ENCODE measurements around the gene DIAPH2.
A peak's percentile ranks its signal among the peaks of the same experiment; 100 is the strongest.

The DIAPH2 gene

DNA sequence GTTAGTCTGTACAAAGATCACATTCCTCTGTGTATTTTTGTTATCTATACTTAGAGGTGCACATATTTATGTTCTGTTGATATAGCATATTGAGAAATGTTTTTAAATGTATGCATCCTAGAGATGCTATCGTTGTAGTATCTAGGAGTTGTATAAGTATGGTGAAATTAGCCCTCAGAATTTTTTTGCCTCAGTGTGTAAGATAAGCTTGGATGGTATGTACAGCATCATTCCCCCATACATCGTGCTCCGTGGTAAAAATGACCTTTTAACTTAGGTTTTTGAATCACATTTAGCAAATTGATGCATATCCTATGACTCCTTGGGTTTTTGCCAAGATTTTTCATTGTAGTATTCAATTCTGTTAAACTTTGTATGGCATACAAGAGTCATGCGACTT lies 312.6 kb downstream of the DIAPH2 start:
- Histone ChIP-seq H3K27ac (ENCODE audit: low read depth, low read length) (no peak overlapping the region), H3K4me1 (ENCODE audit: control insufficient read depth, insufficient read depth, low read length) (peaks cover 2% of the 10 kb centered on the region), H3K27me3 (ENCODE audit: control insufficient read depth, insufficient read depth, low read length) (no peaks in the 10 kb centered on the region), H3K4me3 (ENCODE audit: low read depth, low read length) (no peak overlapping the region), H3K36me3 (ENCODE audit: control insufficient read depth, insufficient read depth, low read length) (no peaks in the 10 kb centered on the region), H3K9ac (ENCODE audit: low read depth, low read length) (no peak overlapping the region), H3K9me3 (ENCODE audit: control insufficient read depth, insufficient read depth, low read length) (no peaks in the 10 kb centered on the region)

DNA sequence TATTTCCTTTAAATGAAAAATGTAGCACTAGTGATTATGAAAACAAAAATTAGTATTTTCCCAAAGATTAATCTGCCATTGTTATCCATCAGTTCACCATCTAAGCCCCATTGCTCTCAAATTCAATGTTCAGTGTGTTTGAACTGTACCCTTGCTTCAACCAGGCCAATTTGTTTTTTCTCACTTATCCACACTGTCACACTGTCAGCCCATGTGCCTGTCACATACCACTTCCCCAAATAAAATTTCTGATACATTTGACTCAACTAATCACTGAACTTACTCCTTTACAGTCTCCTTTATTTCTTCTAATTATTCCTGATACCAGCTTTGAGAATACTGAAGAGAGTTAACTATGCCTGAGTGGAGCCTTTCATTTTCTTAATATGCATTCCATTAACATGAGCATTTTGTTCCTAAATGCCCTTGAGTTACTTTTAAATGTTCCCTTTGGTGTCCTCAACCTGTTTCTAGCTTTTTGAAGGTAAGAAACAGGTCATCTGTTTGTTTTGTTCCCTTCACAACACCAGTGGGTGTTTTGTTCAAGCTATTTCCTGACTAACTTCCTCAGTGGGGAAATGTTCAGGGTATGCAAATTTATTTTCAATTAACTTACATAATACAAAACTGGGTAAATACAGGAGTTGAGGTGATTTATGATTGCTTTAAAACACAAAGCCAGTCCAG lies 316.2 kb downstream of the DIAPH2 start:
- no peak overlapping the region for H3K9ac ChIP-seq (ENCODE audit: low read depth, low read length)
- no peak overlapping the region for H3K4me3 ChIP-seq (ENCODE audit: low read depth, low read length)
- no peaks in the 10 kb centered on the region for H3K9me3 ChIP-seq (ENCODE audit: control insufficient read depth, insufficient read depth, low read length)
- no peak overlapping the region for H3K27ac ChIP-seq (ENCODE audit: low read depth, low read length)
- H3K36me3 ChIP-seq (ENCODE audit: control insufficient read depth, insufficient read depth, low read length), result no peaks in the 10 kb centered on the region
- no peaks in the 10 kb centered on the region for H3K4me1 ChIP-seq (ENCODE audit: control insufficient read depth, insufficient read depth, low read length)
- H3K27me3 ChIP-seq (ENCODE audit: control insufficient read depth, insufficient read depth, low read length), result no peaks in the 10 kb centered on the region

DNA sequence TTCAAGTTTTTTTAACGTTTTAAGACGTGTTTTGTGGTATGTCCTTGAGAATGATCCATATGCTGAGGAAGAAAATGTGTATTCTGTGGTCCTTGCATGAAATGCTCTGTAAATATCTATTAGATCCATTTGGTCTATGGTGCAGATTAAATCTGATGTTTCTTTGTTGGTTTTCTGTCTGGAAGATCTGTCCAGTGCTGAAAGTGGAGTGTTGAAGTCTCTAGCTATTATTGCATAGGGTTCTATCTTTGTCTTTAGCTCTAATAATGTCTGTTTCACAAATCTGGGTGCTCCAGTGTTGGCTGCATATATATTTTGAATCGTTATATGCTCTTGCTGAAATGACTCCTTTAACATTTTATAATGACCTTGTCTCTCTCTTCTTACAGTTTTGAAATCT lies 321.5 kb downstream of the DIAPH2 start:
- H3K27me3 ChIP-seq (ENCODE audit: control insufficient read depth, insufficient read depth, low read length), result no peaks in the 10 kb centered on the region

DNA sequence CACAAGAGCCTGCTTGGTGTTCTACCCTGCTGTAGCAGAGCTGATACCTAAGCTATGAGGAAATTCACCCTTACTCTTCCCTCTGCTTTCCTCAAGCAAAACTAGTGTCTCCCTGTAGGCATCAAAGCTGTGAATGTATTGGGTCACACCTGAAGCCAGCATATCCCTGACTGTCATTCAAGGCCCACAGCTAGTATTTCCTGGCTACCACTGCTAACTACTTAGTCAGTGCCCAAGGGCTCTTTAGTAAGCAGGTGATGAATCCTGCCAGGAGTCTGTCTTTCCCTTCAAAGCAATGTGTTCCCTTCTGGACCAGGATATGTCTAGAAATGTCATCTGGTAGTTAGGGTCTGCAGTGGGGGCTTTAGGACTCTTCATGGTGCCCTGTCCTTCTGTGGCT lies 324.7 kb downstream of the DIAPH2 start:
- Histone ChIP-seq H3K4me1 (ENCODE audit: control insufficient read depth, insufficient read depth, low read length) (no peaks in the 10 kb centered on the region), H3K27me3 (ENCODE audit: control insufficient read depth, insufficient read depth, low read length) (no peaks in the 10 kb centered on the region), H3K27ac (ENCODE audit: low read depth, low read length) (no peak overlapping the region), H3K36me3 (ENCODE audit: control insufficient read depth, insufficient read depth, low read length) (no peaks in the 10 kb centered on the region), H3K4me3 (ENCODE audit: low read depth, low read length) (no peak overlapping the region), H3K9me3 (ENCODE audit: control insufficient read depth, insufficient read depth, low read length) (no peaks in the 10 kb centered on the region), H3K9ac (ENCODE audit: low read depth, low read length) (no peak overlapping the region)

More for the DNA sequence above, 321.5 kb downstream of the DIAPH2 start:
- H3K36me3 ChIP-seq (ENCODE audit: control insufficient read depth, insufficient read depth, low read length), result no peaks in the 10 kb centered on the region
- no peak overlapping the region for H3K4me3 ChIP-seq (ENCODE audit: low read depth, low read length)
- H3K9me3 ChIP-seq (ENCODE audit: control insufficient read depth, insufficient read depth, low read length), result no peaks in the 10 kb centered on the region
- H3K27ac ChIP-seq (ENCODE audit: low read depth, low read length), result no peak overlapping the region
- H3K4me1 ChIP-seq (ENCODE audit: control insufficient read depth, insufficient read depth, low read length), result no peaks in the 10 kb centered on the region
- no peak overlapping the region for H3K9ac ChIP-seq (ENCODE audit: low read depth, low read length)

DNA sequence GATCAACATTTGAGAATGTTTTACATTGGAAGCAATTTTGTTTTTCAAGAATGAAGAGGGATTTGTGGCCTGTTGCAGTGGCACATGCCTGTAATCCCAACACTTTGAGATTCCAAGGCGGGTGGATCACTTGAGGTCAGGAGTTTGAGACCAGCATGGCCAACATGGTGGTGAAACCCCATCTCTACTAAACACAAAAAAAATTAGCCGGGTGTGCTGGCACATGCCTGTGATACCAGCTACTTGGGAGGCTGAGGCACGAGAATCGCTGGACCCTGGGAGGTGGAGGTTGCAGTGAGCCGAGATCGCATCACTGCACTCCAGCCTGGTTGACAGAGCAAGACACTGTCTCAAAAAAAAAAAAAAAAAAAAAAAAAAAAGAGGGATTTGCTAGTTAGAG lies 326.9 kb downstream of the DIAPH2 start:
- Histone ChIP-seq H3K36me3 (ENCODE audit: control insufficient read depth, insufficient read depth, low read length) (no peaks in the 10 kb centered on the region), H3K27me3 (ENCODE audit: control insufficient read depth, insufficient read depth, low read length) (no peaks in the 10 kb centered on the region), H3K4me3 (ENCODE audit: low read depth, low read length) (no peak overlapping the region), H3K9me3 (ENCODE audit: control insufficient read depth, insufficient read depth, low read length) (no peaks in the 10 kb centered on the region), H3K27ac (ENCODE audit: low read depth, low read length) (no peak overlapping the region), H3K4me1 (ENCODE audit: control insufficient read depth, insufficient read depth, low read length) (no peaks in the 10 kb centered on the region), H3K9ac (ENCODE audit: low read depth, low read length) (no peak overlapping the region)

DNA sequence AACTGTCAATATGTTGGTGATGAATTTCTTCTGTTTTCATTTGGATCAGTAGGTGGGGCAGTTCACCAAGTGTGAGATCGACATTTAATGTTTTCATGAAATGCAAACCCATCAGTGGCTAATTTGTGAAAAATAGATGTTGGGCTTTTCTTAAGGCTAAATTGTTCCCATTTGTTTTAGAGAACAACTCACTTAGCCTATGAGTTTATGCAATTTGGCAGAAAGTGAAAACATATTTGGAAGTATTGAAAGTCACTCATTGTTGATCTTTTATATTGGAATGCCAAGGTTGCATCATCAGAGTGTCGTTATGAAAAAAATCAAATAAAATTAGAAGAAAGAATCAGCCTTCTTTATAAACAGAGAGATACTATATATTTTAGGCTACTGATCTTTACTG lies 331.5 kb downstream of the DIAPH2 start:
- Histone ChIP-seq H3K36me3 (ENCODE audit: control insufficient read depth, insufficient read depth, low read length) (no peaks in the 10 kb centered on the region), H3K27me3 (ENCODE audit: control insufficient read depth, insufficient read depth, low read length) (no peaks in the 10 kb centered on the region), H3K27ac (ENCODE audit: low read depth, low read length) (no peak overlapping the region), H3K9me3 (ENCODE audit: control insufficient read depth, insufficient read depth, low read length) (no peaks in the 10 kb centered on the region), H3K4me3 (ENCODE audit: low read depth, low read length) (no peak overlapping the region), H3K9ac (ENCODE audit: low read depth, low read length) (no peak overlapping the region), H3K4me1 (ENCODE audit: control insufficient read depth, insufficient read depth, low read length) (peaks cover 5% of the 10 kb centered on the region; the same call in 1 of the 2 replicates)

DNA sequence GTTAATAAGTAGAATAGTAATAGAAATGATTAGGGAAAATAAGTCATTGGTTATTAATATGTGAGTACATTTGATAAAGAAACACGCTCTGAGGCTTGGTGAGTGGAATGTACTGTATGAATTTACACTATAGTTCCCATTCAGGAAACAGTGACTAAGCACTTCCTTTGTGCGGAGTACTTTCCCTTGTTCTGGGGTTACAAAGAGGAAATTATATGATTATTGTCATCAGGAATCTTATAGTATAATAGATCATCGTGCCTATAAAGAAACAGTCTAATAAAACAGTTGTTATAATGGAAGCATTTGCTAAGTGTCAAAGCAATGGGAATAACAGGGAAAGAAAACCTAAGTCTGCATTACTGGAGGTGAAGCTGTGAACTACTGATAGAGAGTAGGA lies 337.0 kb downstream of the DIAPH2 start:
- H3K36me3 ChIP-seq (ENCODE audit: control insufficient read depth, insufficient read depth, low read length), result no peaks in the 10 kb centered on the region
- H3K9ac ChIP-seq (ENCODE audit: low read depth, low read length), result no peak overlapping the region
- no peak overlapping the region for H3K4me3 ChIP-seq (ENCODE audit: low read depth, low read length)
- H3K9me3 ChIP-seq (ENCODE audit: control insufficient read depth, insufficient read depth, low read length), result no peaks in the 10 kb centered on the region
- H3K4me1 ChIP-seq (ENCODE audit: control insufficient read depth, insufficient read depth, low read length), result peaks cover 14% of the 10 kb centered on the region
- no peak overlapping the region for H3K27ac ChIP-seq (ENCODE audit: low read depth, low read length)
- H3K27me3 ChIP-seq (ENCODE audit: control insufficient read depth, insufficient read depth, low read length), result no peaks in the 10 kb centered on the region

DNA sequence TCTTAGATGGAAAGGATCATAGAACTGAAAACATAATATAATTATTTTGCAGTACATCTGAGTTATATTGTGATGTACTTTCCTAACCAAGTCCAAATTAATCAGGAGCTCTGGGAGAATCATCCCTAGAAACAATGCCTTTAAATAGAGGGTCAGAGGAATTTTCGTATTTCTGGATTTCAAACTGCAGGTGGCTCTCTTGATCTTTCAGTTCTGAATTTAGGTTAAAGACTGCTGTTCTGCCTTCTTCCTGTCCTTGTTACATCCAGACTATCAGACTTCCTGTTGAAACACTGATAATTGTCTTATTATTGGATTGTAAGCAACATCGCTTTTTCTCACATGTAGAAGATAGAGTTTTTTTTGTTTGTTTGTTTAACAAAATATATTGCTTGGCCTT lies 341.8 kb downstream of the DIAPH2 start:
- Histone ChIP-seq H3K9me3 (ENCODE audit: control insufficient read depth, insufficient read depth, low read length) (no peaks in the 10 kb centered on the region), H3K4me1 (ENCODE audit: control insufficient read depth, insufficient read depth, low read length) (peaks cover 26% of the 10 kb centered on the region), H3K4me3 (ENCODE audit: low read depth, low read length) (no peak overlapping the region), H3K36me3 (ENCODE audit: control insufficient read depth, insufficient read depth, low read length) (no peaks in the 10 kb centered on the region), H3K27ac (ENCODE audit: low read depth, low read length) (peak overlapping the region; percentile 80), H3K9ac (ENCODE audit: low read depth, low read length) (no peak overlapping the region), H3K27me3 (ENCODE audit: control insufficient read depth, insufficient read depth, low read length) (no peaks in the 10 kb centered on the region)

DNA sequence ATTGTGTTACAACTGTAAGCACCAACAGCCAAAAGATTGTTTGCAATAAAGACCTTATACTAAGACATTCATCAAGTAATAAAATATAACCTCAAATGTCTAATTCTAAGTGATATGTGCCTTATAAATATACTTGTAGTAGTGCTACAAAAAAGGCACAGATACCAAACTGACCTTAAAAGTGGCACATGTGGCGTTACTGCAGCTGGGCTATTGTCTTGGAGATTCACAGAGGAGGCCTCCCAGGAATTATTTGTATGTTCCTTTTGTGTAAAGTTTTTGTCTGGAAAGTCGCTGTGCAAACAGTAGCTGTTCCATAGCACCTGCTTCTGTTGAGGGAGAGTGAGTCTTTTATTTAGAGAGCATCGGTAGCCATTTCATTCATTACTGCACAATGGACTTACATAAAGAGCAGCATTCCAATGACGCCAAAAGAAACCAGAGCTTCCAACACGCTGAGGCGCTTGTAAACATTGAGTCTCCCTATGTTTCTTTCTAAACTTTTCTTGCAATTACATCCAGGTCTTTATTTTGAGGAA lies 342.8 kb downstream of the DIAPH2 start:
- Histone ChIP-seq H3K27ac (ENCODE audit: low read depth, low read length) (peak overlapping the region; percentile 80), H3K4me3 (ENCODE audit: low read depth, low read length) (peak overlapping the region; percentile 3; the same call in 1 of the 2 replicates), H3K4me1 (ENCODE audit: control insufficient read depth, insufficient read depth, low read length) (peaks cover 20% of the 10 kb centered on the region), H3K9me3 (ENCODE audit: control insufficient read depth, insufficient read depth, low read length) (no peaks in the 10 kb centered on the region), H3K9ac (ENCODE audit: low read depth, low read length) (no peak overlapping the region), H3K36me3 (ENCODE audit: control insufficient read depth, insufficient read depth, low read length) (no peaks in the 10 kb centered on the region), H3K27me3 (ENCODE audit: control insufficient read depth, insufficient read depth, low read length) (no peaks in the 10 kb centered on the region)

DNA sequence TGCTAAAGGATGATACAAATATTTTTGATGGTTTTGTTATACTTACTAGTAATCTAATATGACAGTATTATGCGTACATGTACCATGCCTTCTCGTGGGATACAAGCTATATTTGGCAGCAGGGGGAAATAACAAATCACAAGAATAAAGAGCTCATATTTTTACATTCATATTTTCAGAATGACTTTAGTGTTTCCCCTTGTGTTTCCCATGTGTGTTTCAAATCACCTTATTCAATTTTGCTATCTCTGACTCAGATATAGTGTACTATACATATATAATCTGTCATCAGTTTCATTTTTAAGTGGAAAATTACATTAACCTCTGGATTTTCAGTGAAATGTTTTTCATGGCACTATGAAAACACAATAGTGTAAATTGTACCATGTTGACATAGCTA lies 345.8 kb downstream of the DIAPH2 start:
- Histone ChIP-seq H3K27me3 (ENCODE audit: control insufficient read depth, insufficient read depth, low read length) (no peaks in the 10 kb centered on the region), H3K9me3 (ENCODE audit: control insufficient read depth, insufficient read depth, low read length) (no peaks in the 10 kb centered on the region), H3K9ac (ENCODE audit: low read depth, low read length) (no peak overlapping the region), H3K27ac (ENCODE audit: low read depth, low read length) (no peak overlapping the region), H3K36me3 (ENCODE audit: control insufficient read depth, insufficient read depth, low read length) (no peaks in the 10 kb centered on the region), H3K4me1 (ENCODE audit: control insufficient read depth, insufficient read depth, low read length) (peaks cover 26% of the 10 kb centered on the region), H3K4me3 (ENCODE audit: low read depth, low read length) (no peak overlapping the region)

DNA sequence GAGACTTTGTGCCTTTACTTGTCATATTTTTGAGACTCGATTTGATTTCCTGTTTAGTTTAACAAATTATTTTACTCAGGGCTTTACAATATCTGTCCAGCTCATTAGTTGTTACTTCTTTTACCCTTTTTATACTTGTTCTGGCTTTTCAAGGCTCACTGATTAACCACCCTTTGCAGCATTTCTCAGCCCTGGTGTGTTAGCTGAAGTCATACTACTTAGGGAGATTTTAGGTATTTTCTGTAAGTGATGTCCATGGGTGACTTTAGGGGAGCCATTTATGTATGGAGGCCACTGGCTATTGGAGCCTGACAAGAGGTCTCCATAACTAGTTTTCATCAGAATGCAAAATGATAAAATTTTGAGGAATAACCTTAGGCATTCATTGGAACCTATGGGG lies 346.3 kb downstream of the DIAPH2 start:
- Histone ChIP-seq H3K9ac (ENCODE audit: low read depth, low read length) (no peak overlapping the region), H3K4me3 (ENCODE audit: low read depth, low read length) (no peak overlapping the region), H3K9me3 (ENCODE audit: control insufficient read depth, insufficient read depth, low read length) (no peaks in the 10 kb centered on the region), H3K4me1 (ENCODE audit: control insufficient read depth, insufficient read depth, low read length) (peaks cover 26% of the 10 kb centered on the region), H3K27ac (ENCODE audit: low read depth, low read length) (no peak overlapping the region), H3K27me3 (ENCODE audit: control insufficient read depth, insufficient read depth, low read length) (no peaks in the 10 kb centered on the region), H3K36me3 (ENCODE audit: control insufficient read depth, insufficient read depth, low read length) (no peaks in the 10 kb centered on the region)

All from HUES48 (cell line).